Caco-2 (cell line): ENCODE data around the gene CCK. TPM values are rescaled to one million over a fixed set of nuclear protein-coding genes. Genes with fewer than 3 reads are reported as not detected.
A peak's percentile ranks its signal among the peaks of the same experiment; 100 is the strongest.

Experiments
- BruUV-seq: library from RNA; stranded (reverse); fragments of 400-500 nt; replicated peaks from 2 replicates; lab custom pipeline; 2021; lab: Mats Ljungman, UMichigan
- CTCF ChIA-PET: fragments of 300-600 bp; sonication (Branson Sonifier 250); formaldehyde crosslinking; loops from one replicate; lab custom pipeline; 2022; ENCODE audit warnings: antibody characterized with exemption; lab: Charles Lee
- POLR2A ChIA-PET: fragments of 300-600 bp; sonication (Branson Sonifier 250); formaldehyde crosslinking; loops from one replicate; lab custom pipeline; 2022; ENCODE audit warnings: antibody characterized with exemption; lab: Charles Lee
- DNase-seq, 2 experiments: peaks; one replicate each; pipeline versions ENCODE4 v3.0.0 to v3.0.0-alpha.2; 2020 to 2022
- H3K27me3 ChIP-seq: replicated peaks from 2 replicates; pipeline ENCODE4 v1.6.0; 2011; ENCODE audit warnings: low read length; ENCODE audit not compliant: control insufficient read depth, insufficient read depth
- H3K36me3 ChIP-seq: 2 replicates; pipeline ENCODE4 v1.5.1; 2011; ENCODE audit warnings: low read length; ENCODE audit not compliant: control insufficient read depth, insufficient read depth
- H3K4me1 ChIP-seq: fragments of 250-450 bp; sonication (Bioruptor Pico); 2 replicates; pipeline ENCODE4 v1.5.1; 2020; ENCODE audit warnings: mild to moderate bottlenecking
- H3K4me3 ChIP-seq: 2 replicates; pipeline ENCODE4 v1.5.1; 2011; ENCODE audit warnings: low read depth, mild to moderate bottlenecking, control low read depth, low read length
- H3K9me3 ChIP-seq: fragments of 250-450 bp; sonication (Bioruptor Pico); 2 replicates; pipeline ENCODE4 v1.5.1; 2020; ENCODE audit warnings: mild to moderate bottlenecking, moderate library complexity
- H3K27ac Mint-ChIP-seq: one replicate; pipeline ENCODE4 v1.8.0; 2022; ENCODE audit warnings: mixed read lengths; ENCODE audit not compliant: unreplicated experiment
- H3K27me3 Mint-ChIP-seq: one replicate; pipeline ENCODE4 v1.8.0; 2022; ENCODE audit warnings: mixed read lengths; ENCODE audit not compliant: insufficient read depth, unreplicated experiment
- H3K36me3 Mint-ChIP-seq: one replicate; pipeline ENCODE4 v1.8.0; 2022; ENCODE audit warnings: mild to moderate bottlenecking, mixed read lengths; ENCODE audit not compliant: insufficient read depth, unreplicated experiment
- H3K4me1 Mint-ChIP-seq: one replicate; pipeline ENCODE4 v1.8.0; 2022; ENCODE audit warnings: low read depth, mixed read lengths; ENCODE audit not compliant: unreplicated experiment
- H3K4me3 Mint-ChIP-seq: one replicate; pipeline ENCODE4 v1.8.0; 2022; ENCODE audit warnings: mild to moderate bottlenecking, moderate library complexity, mixed read lengths; ENCODE audit not compliant: unreplicated experiment
- H3K9me3 Mint-ChIP-seq: one replicate; pipeline ENCODE4 v1.8.0; 2022; ENCODE audit warnings: mixed read lengths; ENCODE audit not compliant: unreplicated experiment
- CTCF ChIP-seq, 2 experiments: fragments of 200-600 bp in 1 of 2; IDR thresholded peaks; 1 replicate in 1 of 2; 2 replicates in 1 of 2; pipeline versions ENCODE4 v1.5.1 to v1.8.0; 2011 to 2022; ENCODE audit warnings: antibody characterized with exemption in 1 of 2, control low read depth in 1 of 2, inconsistent platforms in 1 of 2, low read depth in 1 of 2, low read length in 1 of 2, mild to moderate bottlenecking in 1 of 2, moderate library complexity in 1 of 2; ENCODE audit not compliant: insufficient read depth in 1 of 2, severe bottlenecking in 1 of 2, unreplicated experiment in 1 of 2
- intact Hi-C: fragments of 100-400 bp; cut with micrococcal nuclease; formaldehyde crosslinking; loops from one replicate; pipeline ENCODE4 v1.10.0; 2022; ENCODE audit not compliant: unreplicated experiment
- total RNA-seq: library from RNA; stranded (reverse); gene quantifications from 2 replicates; pipeline ENCODE4 v1.2.3, GENCODE V29; 2022

Gene CCK
- total RNA-seq, 1 experiment from 2014 or later = not detected

- H3K36me3 Mint-ChIP-seq = peaks cover 37% of the 10 kb centered on the region
- intact Hi-C loops = no loop called here
- no peak for TF ChIP-seq CTCF (IDR thresholded peaks at IDR 0.05; ENCODE audit: insufficient read depth in 1 of 2, low read depth in 1 of 2, low read length in 1 of 2, severe bottlenecking in 1 of 2, unreplicated experiment in 1 of 2)
- no peak overlapping the region for H3K4me3 ChIP-seq
- no peak overlapping the region for H3K4me3 Mint-ChIP-seq
- H3K36me3 ChIP-seq = peaks cover 2% of the 10 kb centered on the region; the same call in 1 of the 2 replicates
- ChIA-PET CTCF (no interaction called here), POLR2A (no interaction called here)
- no peaks in the 10 kb centered on the region for H3K9me3 Mint-ChIP-seq
- no peaks in the 10 kb centered on the region for H3K27me3 ChIP-seq
- no peak overlapping the region for H3K27ac Mint-ChIP-seq
- no peaks in the 10 kb centered on the region for H3K9me3 ChIP-seq
- no TSS peak for BruUV-seq
- no peaks in the 10 kb centered on the region for H3K4me1 Mint-ChIP-seq
- H3K27me3 Mint-ChIP-seq = no peaks in the 10 kb centered on the region
- no peak for DNase-seq
- H3K4me1 ChIP-seq = peaks cover 4% of the 10 kb centered on the region; the same call in 1 of the 2 replicates
Observed at GRCh38 chr3:42225486-42226363, 40.3 kb downstream of the CCK start.

- no peaks in the 10 kb centered on the region for H3K4me1 Mint-ChIP-seq
- Histone ChIP-seq H3K9me3 (no peaks in the 10 kb centered on the region), H3K4me3 (no peak overlapping the region), H3K36me3 (peaks cover 2% of the 10 kb centered on the region; the same call in 1 of the 2 replicates), H3K4me1 (peaks cover 4% of the 10 kb centered on the region; the same call in 1 of the 2 replicates), H3K27me3 (no peaks in the 10 kb centered on the region)
- no peaks in the 10 kb centered on the region for H3K27me3 Mint-ChIP-seq
- intact Hi-C loops = no loop called here
- H3K36me3 Mint-ChIP-seq = peaks cover 37% of the 10 kb centered on the region
- no peak for TF ChIP-seq CTCF (IDR thresholded peaks at IDR 0.05; ENCODE audit: insufficient read depth in 1 of 2, low read depth in 1 of 2, low read length in 1 of 2, severe bottlenecking in 1 of 2, unreplicated experiment in 1 of 2)
- H3K4me3 Mint-ChIP-seq = no peak overlapping the region
- BruUV-seq = TSS peak; percentile 25
- no peak overlapping the region for H3K27ac Mint-ChIP-seq
- DNase-seq = no peak
- CTCF ChIA-PET = no interaction called here
- POLR2A ChIA-PET = no interaction called here
- no peaks in the 10 kb centered on the region for H3K9me3 Mint-ChIP-seq
Observed at GRCh38 chr3:42224658-42225421, 41.1 kb downstream of the CCK start.

GRCh38 chr3:42224178-42224577 is 41.8 kb downstream of the CCK start:
- Mint-ChIP-seq H3K9me3 (no peaks in the 10 kb centered on the region), H3K4me1 (no peaks in the 10 kb centered on the region), H3K27me3 (no peaks in the 10 kb centered on the region), H3K4me3 (no peak overlapping the region), H3K27ac (no peak overlapping the region), H3K36me3 (peaks cover 37% of the 10 kb centered on the region)
- no peaks in the 10 kb centered on the region for H3K27me3 ChIP-seq
- no peak for DNase-seq
- POLR2A ChIA-PET = no interaction called here
- CTCF ChIA-PET = no interaction called here
- no peak for TF ChIP-seq CTCF (IDR thresholded peaks at IDR 0.05; ENCODE audit: insufficient read depth in 1 of 2, low read depth in 1 of 2, low read length in 1 of 2, severe bottlenecking in 1 of 2, unreplicated experiment in 1 of 2)
- no TSS peak for BruUV-seq
- intact Hi-C loops = no loop called here
- H3K4me1 ChIP-seq = no peaks in the 10 kb centered on the region
- no peak overlapping the region for H3K4me3 ChIP-seq
- H3K9me3 ChIP-seq = no peaks in the 10 kb centered on the region
- H3K36me3 ChIP-seq = peaks cover 2% of the 10 kb centered on the region; the same call in 1 of the 2 replicates
